Measurements from ENCODE around the gene COBLL1.

DNA sequence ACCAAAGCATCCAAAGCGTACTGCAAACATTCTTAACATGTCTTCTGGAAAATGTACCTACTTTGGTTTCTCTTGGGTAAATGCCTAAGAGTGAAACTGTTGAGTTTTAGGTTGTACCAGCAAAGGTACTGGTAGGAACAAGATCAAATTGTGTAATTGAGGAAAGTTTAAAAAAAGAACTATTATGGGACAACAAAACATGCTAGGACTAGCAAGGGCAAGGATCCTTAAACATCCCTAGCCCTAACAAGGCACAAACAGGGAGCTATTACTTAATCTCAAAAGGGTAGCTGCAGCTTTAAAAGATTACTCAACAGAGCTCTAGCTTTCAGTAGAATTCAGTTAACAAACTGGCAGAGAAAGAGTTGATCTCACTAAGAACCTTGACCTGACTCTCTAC is 164.4 kb downstream of the COBLL1 start:
- TF ChIP-seq, protein P1, sequence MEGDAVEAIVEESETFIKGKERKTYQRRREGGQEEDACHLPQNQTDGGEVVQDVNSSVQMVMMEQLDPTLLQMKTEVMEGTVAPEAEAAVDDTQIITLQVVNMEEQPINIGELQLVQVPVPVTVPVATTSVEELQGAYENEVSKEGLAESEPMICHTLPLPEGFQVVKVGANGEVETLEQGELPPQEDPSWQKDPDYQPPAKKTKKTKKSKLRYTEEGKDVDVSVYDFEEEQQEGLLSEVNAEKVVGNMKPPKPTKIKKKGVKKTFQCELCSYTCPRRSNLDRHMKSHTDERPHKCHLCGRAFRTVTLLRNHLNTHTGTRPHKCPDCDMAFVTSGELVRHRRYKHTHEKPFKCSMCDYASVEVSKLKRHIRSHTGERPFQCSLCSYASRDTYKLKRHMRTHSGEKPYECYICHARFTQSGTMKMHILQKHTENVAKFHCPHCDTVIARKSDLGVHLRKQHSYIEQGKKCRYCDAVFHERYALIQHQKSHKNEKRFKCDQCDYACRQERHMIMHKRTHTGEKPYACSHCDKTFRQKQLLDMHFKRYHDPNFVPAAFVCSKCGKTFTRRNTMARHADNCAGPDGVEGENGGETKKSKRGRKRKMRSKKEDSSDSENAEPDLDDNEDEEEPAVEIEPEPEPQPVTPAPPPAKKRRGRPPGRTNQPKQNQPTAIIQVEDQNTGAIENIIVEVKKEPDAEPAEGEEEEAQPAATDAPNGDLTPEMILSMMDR (IDR thresholded peaks at IDR 0.05) = no peak
- no peak for TF ChIP-seq POLR2A (IDR thresholded peaks at IDR 0.05)
